Measurements from ENCODE around the gene TFEB. TPM values are rescaled to one million over a fixed set of nuclear protein-coding genes. Genes with fewer than 3 reads are reported as not detected.

Gene TFEB
- polyA plus RNA-seq, 1 experiment, result 3.9 TPM

GRCh38 chr6:41670703-41671360 is 64.6 kb downstream of the TFEB start:
- TF ChIP-seq, protein P1, sequence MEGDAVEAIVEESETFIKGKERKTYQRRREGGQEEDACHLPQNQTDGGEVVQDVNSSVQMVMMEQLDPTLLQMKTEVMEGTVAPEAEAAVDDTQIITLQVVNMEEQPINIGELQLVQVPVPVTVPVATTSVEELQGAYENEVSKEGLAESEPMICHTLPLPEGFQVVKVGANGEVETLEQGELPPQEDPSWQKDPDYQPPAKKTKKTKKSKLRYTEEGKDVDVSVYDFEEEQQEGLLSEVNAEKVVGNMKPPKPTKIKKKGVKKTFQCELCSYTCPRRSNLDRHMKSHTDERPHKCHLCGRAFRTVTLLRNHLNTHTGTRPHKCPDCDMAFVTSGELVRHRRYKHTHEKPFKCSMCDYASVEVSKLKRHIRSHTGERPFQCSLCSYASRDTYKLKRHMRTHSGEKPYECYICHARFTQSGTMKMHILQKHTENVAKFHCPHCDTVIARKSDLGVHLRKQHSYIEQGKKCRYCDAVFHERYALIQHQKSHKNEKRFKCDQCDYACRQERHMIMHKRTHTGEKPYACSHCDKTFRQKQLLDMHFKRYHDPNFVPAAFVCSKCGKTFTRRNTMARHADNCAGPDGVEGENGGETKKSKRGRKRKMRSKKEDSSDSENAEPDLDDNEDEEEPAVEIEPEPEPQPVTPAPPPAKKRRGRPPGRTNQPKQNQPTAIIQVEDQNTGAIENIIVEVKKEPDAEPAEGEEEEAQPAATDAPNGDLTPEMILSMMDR (IDR thresholded peaks at IDR 0.05; ENCODE audit: low read depth, low read length), result no peak
- ChIA-PET CTCF (interaction anchor here (0.7 kb wide), 1 partner anchor 11 kb away, joined by 4 read pairs; no protein-coding TSS in a partner anchor), POLR2A (no interaction called here)
- DNase-seq (ENCODE audit: low read depth, low spot score), result no peak
- H3K9me3 ChIP-seq (ENCODE audit: control insufficient read depth, insufficient read depth, low read length), result no peaks in the 10 kb centered on the region
- no peak overlapping the region for H3K4me3 ChIP-seq (ENCODE audit: low read depth, low read length)
- no peak overlapping the region for H3K27ac ChIP-seq (ENCODE audit: low read depth, low read length)
- H3K27me3 ChIP-seq (ENCODE audit: control insufficient read depth, insufficient read depth, low read length), result peaks cover 33% of the 10 kb centered on the region

DNA sequence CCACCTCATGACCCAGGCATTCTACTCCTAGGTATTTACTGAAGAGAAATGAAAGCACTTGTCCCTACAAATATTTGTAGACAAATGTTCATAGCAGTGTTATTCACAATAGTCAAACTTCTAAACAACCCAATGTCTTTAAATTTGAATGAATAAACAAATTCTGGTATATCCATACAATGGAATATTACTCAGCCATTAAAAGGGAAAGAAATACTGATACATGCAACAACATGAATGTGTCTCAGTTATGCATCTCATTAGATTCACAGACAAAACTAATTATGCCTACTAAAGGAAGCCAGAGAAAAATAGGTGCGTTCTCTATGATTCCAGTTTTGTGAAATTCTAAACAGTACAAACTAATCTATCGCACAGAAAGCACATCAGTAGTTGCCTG is 66.4 kb downstream of the TFEB start:
- no peak for DNase-seq (ENCODE audit: low read depth, low spot score)
- Histone ChIP-seq H3K27ac (ENCODE audit: low read depth, low read length) (no peak overlapping the region), H3K27me3 (ENCODE audit: control insufficient read depth, insufficient read depth, low read length) (peaks cover 34% of the 10 kb centered on the region), H3K9me3 (ENCODE audit: control insufficient read depth, insufficient read depth, low read length) (no peaks in the 10 kb centered on the region), H3K4me3 (ENCODE audit: low read depth, low read length) (no peak overlapping the region)
- POLR2A ChIA-PET, result no interaction called here
- CTCF ChIA-PET, result interaction anchor here (0.6 to 1.7 kb wide), 2 partner anchors 13 to 300 kb away, joined by 4 read pairs; no protein-coding TSS in a partner anchor
- TF ChIP-seq, protein P1 (IDR thresholded peaks at IDR 0.05; ENCODE audit: low read depth, low read length), result no peak

DNA sequence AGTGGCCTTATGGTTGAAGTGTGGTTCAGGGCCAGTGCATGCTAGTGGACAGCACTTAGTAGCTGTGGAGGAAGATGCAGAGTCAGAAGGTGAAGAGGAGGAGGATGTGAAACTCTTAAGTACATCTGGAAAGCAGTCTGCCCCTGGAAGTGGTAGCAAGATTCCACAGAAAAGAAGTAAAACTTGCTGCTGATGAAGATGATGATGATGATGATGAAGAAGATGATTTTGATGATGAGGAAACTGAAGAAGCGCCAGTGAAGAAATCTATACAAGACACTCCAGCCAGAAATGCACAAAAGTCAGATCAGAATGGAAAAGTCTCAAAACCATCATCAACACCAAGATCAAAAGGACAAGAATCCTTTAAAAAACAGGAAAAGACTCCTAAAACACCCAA is 68.2 kb downstream of the TFEB start:
- POLR2A ChIA-PET, result no interaction called here
- CTCF ChIA-PET, result no interaction called here
- DNase-seq (ENCODE audit: low read depth, low spot score), result no peak

GRCh38 chr6:41664271-41664670 is 71.1 kb downstream of the TFEB start:
- Histone ChIP-seq H3K4me3 (ENCODE audit: low read depth, low read length) (no peak overlapping the region), H3K9me3 (ENCODE audit: control insufficient read depth, insufficient read depth, low read length) (no peaks in the 10 kb centered on the region), H3K27me3 (ENCODE audit: control insufficient read depth, insufficient read depth, low read length) (peaks cover 46% of the 10 kb centered on the region), H3K27ac (ENCODE audit: low read depth, low read length) (no peak overlapping the region)
- CTCF ChIA-PET, result interaction anchor here (0.8 to 2.0 kb wide), 2 partner anchors 19 to 240 kb away, joined by 4 to 6 read pairs; no protein-coding TSS in a partner anchor
- TF ChIP-seq, protein P1 (IDR thresholded peaks at IDR 0.05; ENCODE audit: low read depth, low read length), result no peak
- no peak for DNase-seq (ENCODE audit: low read depth, low spot score)
- POLR2A ChIA-PET, result no interaction called here

More for the DNA sequence above, 68.2 kb downstream of the TFEB start:
- H3K4me3 ChIP-seq (ENCODE audit: low read depth, low read length), result no peak overlapping the region
- TF ChIP-seq, protein P1 (IDR thresholded peaks at IDR 0.05; ENCODE audit: low read depth, low read length), result no peak
- no peaks in the 10 kb centered on the region for H3K9me3 ChIP-seq (ENCODE audit: control insufficient read depth, insufficient read depth, low read length)
- H3K27ac ChIP-seq (ENCODE audit: low read depth, low read length), result no peak overlapping the region
- H3K27me3 ChIP-seq (ENCODE audit: control insufficient read depth, insufficient read depth, low read length), result peaks cover 35% of the 10 kb centered on the region

- CTCF ChIA-PET, result interaction anchor here (2.0 kb wide), 1 partner anchor 20 kb away, joined by 6 read pairs; no protein-coding TSS in a partner anchor
- H3K9me3 ChIP-seq (ENCODE audit: control insufficient read depth, insufficient read depth, low read length), result no peaks in the 10 kb centered on the region
- H3K4me3 ChIP-seq (ENCODE audit: low read depth, low read length), result no peak overlapping the region
- H3K27me3 ChIP-seq (ENCODE audit: control insufficient read depth, insufficient read depth, low read length), result peaks cover 51% of the 10 kb centered on the region
- TF ChIP-seq, protein P1 (IDR thresholded peaks at IDR 0.05; ENCODE audit: low read depth, low read length), result no peak
- no peak overlapping the region for H3K27ac ChIP-seq (ENCODE audit: low read depth, low read length)
- POLR2A ChIA-PET, result no interaction called here
- DNase-seq (ENCODE audit: low read depth, low spot score), result no peak
Observed at GRCh38 chr6:41663568-41663967, 71.8 kb downstream of the TFEB start.
